GDM1 (cell line): Measurements from ENCODE around the gene APH1A.
"Not testable (repeated sequence)": the region's sequence is repeated elsewhere in the genome, so short reads cannot be mapped to it uniquely, and the experiment has no call there.

Experiments
- DNase-seq: peaks from one replicate; lab custom pipeline; 2025; lab: John Stamatoyannopoulos, UW

Gene APH1A

GRCh38 chr1:150268705-150269403 is at the start of gene APH1A:
TSS of gene APH1A (minus strand) at chr1:150269016. CDS start at chr1:150268810, 206 bp downstream.
- peak; percentile 94 for DNase-seq

GRCh38 chr1:150314691-150315090 is 45.9 kb upstream of the APH1A start:
- not testable (repeated sequence) for DNase-seq

GRCh38 chr1:150311762-150312161 is 42.9 kb upstream of the APH1A start:
- DNase-seq: no peak

- DNase-seq: no peak
These were observed 41.1 kb upstream of the APH1A start for GRCh38 chr1:150309758-150310508.

GRCh38 chr1:150308585-150308984 is 39.8 kb upstream of the APH1A start:
- DNase-seq: not testable (repeated sequence)

- no peak for DNase-seq
These were observed 34.1 kb upstream of the APH1A start for GRCh38 chr1:150302902-150303301.

- no peak for DNase-seq
These were observed 33.5 kb upstream of the APH1A start for GRCh38 chr1:150302338-150302737.

- no peak for DNase-seq
These were observed 30.9 kb upstream of the APH1A start for GRCh38 chr1:150299716-150300115.

- no peak for DNase-seq
These were observed 26.7 kb upstream of the APH1A start for GRCh38 chr1:150295476-150295875.

- DNase-seq: peak; percentile 79
These were observed 24.8 kb upstream of the APH1A start, which contains the start of gene MRPS21 for GRCh38 chr1:150293433-150294253. TSS of gene MRPS21 (plus strand) at chr1:150293861. CDS start at chr1:150294367, 506 bp downstream.

GRCh38 chr1:150288822-150289221 is 20.0 kb upstream of the APH1A start:
- DNase-seq: no peak

GRCh38 chr1:150288382-150288781 is 19.6 kb upstream of the APH1A start:
- no peak for DNase-seq

GRCh38 chr1:150283260-150283659 is 14.4 kb upstream of the APH1A start:
- no peak for DNase-seq

- DNase-seq: no peak
These were observed 13.7 kb upstream of the APH1A start for GRCh38 chr1:150282558-150282958.

- peak; percentile 94 for DNase-seq
These were observed 13.1 kb upstream of the APH1A start, which contains the start of gene CIART for GRCh38 chr1:150281758-150282557. TSS of gene CIART (plus strand) at chr1:150282554. CDS start at chr1:150283268, 714 bp downstream.

- peak; percentile 44 for DNase-seq
These were observed 12.5 kb upstream of the APH1A start for GRCh38 chr1:150281221-150281757.

- no peak for DNase-seq
These were observed 11.4 kb upstream of the APH1A start for GRCh38 chr1:150280138-150280707.

GRCh38 chr1:150273311-150273710 is 4.5 kb upstream of the APH1A start:
- no peak for DNase-seq

- no peak for DNase-seq
These were observed 2.6 kb upstream of the APH1A start for GRCh38 chr1:150271291-150271959.

- DNase-seq: no peak
These were observed 635 bp upstream of the APH1A start for GRCh38 chr1:150269451-150269850.
